HG03558 (cell line): Measurements from ENCODE around the gene PTPRM.
"Not testable (repeated sequence)": the region's sequence is repeated elsewhere in the genome, so short reads cannot be mapped to it uniquely, and the experiment has no call there.

Experiments used
- ATAC-seq: cut with Tn5 transposase; IDR thresholded peaks from one replicate; pipeline ENCODE4 v1.9.1; 2021; ENCODE audit warnings: moderate number of reproducible peaks; ENCODE audit not compliant: unreplicated experiment; ENCODE audit errors: extremely low read depth

The PTPRM gene

DNA sequence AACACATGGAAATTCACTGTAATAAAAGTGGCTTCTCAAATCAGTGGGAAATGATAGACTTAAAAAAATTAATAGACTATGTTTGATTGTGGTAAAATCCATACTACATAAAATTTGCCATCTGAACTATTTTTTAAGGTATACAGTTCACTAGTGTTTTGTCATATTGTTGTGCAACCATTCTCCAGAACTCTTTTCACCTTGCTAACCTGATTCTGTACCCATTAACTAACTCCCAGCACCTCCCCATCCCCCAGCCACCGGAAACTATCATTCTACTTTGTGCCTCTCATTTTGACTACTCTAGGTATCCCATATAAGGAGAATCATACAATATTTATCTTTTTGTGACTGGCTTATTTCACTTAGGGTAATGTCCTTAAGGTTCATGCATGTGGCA lies 153.3 kb downstream of the PTPRM start:
- ATAC-seq: no peak

DNA sequence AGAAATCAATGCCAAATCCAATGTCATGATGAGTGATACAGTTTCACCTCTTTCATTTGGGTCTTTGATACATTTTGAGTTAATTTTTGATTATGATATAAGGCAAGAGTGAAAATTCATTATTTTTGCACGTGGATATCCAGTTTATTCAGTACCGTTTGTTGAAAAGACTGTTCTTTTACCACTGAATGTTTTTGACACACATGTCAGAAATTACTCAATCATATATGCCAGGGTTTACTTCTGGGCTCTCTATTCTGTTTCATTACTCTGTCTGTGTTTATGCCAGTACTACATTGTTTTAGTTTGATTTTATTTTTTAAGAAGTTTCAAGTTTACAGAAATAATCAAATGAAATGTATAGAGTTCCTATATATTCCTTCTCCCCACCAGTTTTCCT lies 154.4 kb downstream of the PTPRM start:
- no peak for ATAC-seq

DNA sequence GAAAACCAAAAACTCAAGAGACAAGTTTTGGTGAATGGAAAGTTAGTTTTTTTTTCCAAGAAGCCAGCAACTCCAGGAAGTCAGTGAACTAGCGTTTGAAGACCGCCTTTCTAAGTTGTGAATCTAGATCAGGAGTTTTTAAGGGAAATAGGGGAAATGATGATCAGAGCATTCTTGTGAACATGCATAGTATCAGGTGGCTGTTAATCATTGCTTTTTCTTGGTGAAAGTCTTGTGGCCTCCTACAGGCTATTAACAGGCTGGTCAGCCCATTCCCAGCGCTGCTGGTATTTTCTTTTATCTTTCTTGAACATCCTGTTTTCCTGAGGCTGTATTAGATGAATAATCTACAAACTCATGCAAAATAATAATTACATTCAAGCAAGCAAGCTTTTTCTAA lies 155.8 kb downstream of the PTPRM start:
- ATAC-seq: no peak

DNA sequence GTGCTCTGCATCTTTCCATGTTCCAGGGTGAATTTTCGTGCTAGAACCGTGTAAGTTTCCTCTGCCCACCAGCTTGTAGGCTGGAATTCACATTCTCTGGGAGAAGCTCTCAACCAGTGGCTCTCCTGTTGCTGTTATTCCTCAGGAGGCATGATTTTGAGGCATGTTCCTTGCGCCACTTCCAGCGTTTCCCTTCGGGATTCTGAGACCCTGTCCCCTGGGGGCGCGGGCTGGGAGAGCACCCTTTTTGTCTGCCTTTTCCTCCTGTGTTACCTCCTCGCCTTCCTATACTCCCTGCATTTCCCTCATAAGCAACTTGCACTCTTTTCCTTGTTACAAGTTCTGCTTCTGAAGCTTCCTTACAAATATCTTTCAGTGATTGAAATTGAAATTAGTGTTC lies 156.4 kb downstream of the PTPRM start:
- no peak for ATAC-seq

DNA sequence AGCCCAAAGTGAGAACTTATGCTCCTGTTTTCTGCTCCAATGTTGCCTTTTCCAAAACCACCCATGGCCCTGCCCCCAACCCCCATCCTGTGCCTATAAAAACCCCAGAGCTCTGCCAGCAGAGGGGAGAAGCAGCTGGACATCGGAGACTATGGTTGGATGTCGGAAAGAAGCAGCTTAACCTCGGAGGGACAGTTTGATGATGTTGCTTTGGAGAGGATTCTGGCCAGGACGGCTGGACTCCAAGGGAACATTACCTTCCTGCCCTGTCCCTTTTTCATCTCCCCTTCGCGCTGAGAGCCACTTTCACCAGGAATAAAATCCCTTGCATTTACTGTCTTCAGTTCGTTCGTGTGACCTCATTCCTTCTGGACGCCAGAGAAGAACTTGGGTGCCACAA lies 158.4 kb downstream of the PTPRM start:
- ATAC-seq: no peak

DNA sequence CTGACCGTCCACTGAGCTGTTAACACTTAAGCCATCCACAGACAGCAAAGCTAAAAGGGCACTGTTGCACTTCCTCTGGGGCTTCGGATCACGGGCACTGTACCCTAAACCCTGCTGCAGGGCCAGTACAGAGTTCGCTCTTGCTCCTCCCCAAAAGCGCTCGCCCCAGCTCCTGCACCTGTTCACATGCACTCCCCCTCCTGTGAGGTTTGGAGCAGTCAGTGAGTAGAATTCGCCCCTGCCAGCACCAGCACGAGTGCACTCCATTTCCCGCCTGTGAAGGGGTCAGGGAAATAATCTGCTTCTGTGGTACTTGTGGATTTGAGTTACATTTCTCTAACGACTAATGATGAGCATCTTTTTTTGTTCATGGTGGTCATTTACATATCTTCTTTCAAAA lies 158.8 kb downstream of the PTPRM start:
- no peak for ATAC-seq

DNA sequence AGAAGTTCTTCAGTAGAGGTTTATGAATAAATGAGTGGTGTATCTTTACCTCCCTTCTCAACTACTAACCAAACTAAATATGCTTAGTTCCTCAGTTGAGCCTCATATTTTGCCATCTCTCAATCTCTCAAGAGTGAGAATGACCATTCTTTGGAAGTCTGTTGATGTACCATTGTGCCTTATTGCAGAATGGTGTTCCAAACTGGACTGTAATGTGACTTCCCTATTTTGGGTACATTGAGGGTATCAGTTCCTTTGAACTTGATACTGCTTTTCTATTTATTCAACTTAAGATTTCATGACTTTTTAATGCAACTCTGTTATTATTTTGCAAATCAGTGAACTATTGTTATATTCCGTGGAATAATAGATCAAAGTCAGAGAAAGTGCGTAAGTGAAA lies 159.4 kb downstream of the PTPRM start:
- no peak for ATAC-seq

DNA sequence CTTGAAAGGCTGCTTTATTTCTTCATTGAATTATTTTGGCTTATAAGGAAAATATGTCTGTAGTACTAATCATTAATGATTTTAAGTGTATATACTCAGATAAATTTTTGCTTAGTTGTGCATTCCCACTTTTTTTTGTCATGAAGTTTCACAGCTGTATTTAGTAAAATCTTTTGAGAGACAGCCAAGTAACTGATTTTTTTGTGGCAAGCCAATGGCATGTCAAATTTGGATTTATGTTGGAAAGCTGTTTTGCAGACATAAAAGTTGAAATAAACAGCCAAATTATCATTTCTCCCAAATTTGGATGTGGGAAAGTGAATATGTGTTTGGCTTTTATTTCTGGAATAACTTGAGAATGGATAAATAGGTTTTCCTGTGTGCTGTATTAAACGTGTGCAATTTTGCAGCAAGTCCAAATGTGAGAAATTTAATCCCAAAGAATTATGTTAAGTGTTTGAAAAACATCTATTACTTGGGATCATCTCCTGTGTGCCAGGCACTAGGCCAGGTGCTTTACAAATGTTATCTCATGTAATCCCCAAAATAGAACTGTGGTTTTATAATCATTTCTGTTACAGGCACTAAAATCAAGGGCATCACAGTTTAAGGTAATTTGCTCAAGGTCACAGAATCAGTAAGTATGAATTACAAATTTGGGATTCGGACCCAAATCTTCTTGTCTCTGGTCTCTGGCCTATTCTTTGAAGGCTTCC lies 160.4 kb downstream of the PTPRM start:
- ATAC-seq: no peak

DNA sequence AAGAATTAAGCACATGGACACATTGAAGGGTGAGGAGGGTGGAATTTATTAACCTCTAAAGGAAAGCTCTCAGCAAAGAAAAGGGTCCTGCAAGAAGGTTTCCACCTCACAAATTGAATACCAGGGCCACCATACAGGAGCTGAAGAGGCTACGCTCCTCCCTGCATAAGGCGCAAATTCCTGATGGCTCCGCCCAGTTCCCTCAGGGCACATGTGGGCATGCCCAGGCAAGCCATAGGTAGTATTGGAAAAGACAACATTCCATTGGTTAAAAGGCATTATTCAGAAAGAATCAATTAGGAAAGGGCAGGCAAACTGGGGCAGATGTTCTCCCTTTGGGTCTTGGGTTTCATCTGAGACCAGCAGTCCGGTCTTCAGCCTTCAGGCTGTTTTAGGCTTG lies 161.2 kb downstream of the PTPRM start:
- no peak for ATAC-seq

DNA sequence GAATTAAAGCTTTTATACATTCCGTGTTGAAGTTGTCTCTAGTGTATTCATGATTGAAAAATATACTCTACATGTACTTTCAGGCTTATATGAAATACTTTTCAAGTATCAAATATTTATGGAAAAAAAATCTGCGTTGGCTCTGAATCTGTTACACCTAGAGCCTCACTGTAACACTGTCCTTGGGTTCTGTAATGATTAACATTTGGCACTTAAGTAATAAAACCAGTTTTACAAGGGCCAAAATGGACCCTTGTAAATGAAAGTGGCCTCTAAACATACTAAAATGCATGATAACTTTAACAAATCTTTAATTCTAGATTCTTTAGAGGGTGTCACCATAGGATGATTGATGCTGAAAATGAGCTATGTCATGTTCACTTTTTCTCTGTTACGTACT lies 162.8 kb downstream of the PTPRM start:
- ATAC-seq: no peak

DNA sequence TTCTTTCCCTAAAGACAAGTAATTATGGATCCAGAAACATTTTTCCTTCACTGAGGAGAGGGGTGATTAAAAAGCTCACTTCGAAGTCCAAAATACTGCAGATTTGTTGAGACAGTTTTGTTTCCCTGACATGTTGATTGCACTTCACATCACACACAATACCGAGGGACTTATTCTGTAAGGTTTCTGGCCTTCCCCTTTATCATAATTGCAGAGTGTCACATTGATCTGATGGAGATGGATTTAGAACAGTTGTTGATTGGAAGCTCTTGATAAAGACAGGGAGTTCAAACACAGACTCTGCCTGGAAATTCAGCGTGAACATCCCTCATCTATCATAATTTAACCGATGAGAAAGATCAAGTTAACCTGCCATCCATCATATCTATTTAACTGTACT lies 163.6 kb downstream of the PTPRM start:
- ATAC-seq: no peak

DNA sequence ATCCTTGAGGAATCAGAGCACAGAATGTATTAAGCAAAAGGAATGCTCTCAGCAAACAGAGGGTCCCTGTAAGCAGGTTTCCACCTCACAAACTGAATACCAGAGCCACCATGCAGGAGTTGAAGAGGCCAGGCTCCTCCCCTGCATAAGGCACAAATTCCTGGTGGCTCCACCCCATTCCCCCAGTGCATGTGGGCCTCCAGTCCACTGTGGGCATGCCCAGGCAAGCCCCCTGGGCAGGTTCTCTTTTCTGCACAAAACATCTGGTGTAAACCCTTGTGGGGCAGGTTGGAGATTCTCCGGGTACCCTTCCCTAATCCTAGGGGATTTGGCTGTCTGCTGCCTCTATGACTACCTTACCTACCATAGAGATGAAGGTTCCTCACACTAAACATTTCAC lies 166.5 kb downstream of the PTPRM start:
- no peak for ATAC-seq

DNA sequence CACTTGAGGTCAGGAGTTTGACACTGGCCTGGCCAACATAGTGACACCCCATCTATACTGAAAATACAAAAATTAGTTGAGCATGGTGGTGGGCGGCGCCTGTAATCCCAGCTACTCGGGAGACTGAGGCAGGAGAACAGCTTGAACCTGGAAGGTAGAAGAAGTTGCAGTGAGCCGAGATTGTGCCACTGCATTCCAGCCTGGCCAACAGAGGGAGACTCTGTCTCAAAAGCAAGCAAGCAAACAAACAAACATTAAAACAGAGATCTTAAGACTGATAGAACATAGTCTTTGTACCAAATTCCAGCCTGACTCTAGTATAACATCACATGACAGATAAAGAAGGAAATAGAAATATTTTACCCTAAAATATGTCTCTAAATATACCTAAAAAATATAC lies 168.1 kb downstream of the PTPRM start:
- no peak for ATAC-seq

DNA sequence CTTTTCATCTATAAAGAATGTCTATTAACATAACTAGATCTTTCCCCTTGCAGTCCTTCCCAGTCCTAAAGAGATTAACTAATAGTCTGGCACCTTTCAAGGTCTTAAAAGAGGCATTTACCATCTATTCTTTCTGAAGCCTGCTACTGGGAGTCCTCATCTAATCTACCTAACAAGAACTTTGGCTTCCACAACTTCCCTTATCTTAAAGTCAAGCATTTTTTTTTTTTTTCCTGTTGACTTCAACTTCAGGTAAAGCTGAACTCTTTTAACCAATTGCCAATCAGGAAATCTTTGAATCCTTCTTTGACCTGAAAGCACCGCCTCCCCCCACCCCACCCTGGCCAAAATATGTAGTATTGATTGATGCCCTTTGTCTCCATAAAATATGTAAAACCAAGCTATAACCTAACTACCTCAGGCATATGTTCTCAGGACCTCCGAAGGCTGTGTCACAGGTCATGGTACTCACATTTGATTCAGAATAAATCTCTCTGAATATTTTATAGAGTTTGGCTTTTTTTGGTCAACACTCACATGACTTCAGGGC lies 168.6 kb downstream of the PTPRM start:
- no peak for ATAC-seq

DNA sequence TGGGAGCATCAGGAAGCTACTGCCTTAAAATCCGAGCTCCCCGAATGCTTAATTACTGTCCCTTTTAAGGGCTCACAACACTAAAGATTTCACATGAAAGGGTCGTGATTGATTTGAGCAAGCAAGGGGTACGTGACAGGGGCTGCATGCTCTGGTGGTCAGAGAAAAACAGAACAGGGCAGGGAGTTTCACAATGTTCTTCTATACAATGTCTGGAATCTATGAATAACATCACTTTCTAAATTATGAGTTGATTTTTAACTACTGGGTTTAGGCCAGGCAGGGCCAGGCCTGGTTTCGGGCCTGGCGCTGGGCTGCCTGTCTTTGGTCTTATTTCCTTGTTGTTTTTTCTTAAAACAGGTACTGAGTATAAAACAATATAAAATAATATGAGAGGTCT lies 169.4 kb downstream of the PTPRM start:
- not testable (repeated sequence) for ATAC-seq

DNA sequence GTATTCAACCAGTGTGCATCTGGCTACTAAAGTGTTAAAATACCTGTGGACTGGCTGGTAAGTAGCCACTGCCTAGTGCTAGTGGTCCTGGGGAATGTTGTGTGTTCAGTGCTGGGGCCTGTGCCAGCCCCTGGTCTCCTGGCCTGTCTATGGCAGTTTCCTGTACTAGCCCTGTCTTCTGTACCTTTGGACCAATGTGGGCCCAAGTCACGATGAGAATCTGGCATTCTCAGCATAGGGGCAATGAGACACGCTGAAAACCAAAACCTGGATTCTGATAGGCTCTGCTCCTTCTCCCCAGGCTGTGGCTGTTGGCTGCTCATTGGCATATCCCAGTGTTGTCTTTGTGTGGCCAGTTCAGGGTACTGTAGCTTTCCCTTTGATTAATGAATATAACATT lies 170.4 kb downstream of the PTPRM start:
- ATAC-seq: no peak

DNA sequence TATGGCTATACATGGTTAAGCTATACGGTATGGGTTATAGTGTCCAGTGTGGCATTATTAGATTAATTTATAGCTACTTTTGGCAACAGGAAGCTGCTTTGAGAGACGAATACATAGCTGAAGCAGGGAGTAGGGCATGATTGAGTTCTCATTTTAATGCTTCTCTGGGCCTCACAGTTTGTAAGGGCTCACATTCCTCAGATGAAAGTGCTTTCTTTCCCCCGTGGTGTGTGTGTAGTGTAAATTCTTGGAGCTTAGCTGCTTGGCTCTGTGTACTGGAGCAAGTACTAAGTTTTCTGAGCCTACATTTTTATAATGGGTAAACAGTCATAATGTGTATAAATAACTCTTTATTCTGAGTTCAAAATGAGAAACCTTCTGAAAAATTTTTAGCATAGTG lies 173.7 kb downstream of the PTPRM start:
- no peak for ATAC-seq

DNA sequence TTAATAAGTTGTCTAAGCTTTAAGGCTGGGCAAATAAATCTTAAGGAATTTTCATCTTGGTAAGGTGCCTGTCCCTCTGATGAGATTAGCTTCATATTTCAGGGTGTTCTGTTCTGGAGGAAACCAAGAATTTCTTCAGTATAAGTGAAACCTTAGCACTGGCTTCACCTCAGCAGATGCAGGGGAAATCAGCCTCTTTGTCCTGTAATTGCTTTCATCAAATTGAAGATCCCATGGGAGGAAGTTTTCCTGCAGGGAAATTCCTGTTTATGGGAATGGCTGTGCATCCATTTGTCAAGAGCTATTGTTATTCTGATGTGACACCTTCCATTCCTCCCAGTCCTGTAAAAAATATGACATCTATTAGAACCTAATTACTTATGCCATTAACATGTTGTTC lies 174.5 kb downstream of the PTPRM start:
- no peak for ATAC-seq

DNA sequence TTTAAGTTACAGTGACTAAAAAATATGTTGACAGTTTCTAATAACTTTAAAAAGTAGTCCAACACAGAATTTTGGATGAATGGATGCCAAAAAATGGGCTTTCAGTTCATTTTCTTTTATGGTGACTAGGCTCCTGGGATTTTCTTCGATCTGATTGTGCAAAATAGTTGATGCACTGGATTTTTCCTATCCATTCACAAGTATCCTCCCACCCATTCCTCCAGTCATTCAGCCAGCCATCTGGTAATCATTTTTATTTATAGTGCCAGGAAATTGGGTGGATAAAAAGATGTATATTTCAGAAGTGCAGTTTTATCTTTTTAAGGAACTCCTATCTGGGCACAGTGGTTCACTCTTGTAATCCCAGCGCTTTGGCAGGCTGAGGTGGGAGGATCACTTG lies 175.1 kb downstream of the PTPRM start:
- no peak for ATAC-seq

DNA sequence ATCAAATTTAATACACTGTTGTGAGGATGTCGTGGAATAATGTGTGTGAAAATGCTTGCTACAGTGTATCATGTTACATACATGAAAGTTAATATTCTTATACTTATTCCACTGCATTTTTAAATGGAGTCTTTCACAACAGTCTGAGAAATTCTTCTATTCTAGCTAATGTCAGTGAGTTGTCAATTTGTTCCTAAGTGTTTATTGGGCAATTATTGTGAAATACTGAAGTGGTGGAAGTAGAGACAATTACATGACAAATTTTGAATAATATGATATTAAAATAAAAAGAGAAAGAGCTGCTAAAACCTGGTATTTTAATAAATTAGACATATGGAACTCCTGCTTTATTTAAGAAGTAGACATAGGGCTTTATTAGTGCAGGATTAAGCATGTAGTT lies 176.1 kb downstream of the PTPRM start:
- ATAC-seq: no peak

DNA sequence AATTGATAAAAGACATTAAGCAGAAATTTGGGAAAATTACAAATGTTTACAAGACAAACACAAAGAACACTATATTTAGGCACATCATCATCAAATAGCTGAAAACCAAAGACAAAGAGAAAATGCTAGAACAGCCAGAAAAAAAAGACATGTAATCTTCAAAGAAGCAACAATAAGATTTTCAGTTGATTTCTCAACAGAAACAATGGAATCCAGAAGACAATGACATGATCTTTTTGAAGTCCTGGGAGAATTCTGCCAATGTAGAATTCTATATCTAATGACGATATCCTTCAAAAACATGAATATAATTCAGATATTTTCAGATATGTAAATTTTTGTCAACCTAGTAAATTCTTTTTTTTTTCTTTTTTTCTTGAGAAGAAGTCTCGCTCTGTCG lies 179.0 kb downstream of the PTPRM start:
- ATAC-seq: no peak

DNA sequence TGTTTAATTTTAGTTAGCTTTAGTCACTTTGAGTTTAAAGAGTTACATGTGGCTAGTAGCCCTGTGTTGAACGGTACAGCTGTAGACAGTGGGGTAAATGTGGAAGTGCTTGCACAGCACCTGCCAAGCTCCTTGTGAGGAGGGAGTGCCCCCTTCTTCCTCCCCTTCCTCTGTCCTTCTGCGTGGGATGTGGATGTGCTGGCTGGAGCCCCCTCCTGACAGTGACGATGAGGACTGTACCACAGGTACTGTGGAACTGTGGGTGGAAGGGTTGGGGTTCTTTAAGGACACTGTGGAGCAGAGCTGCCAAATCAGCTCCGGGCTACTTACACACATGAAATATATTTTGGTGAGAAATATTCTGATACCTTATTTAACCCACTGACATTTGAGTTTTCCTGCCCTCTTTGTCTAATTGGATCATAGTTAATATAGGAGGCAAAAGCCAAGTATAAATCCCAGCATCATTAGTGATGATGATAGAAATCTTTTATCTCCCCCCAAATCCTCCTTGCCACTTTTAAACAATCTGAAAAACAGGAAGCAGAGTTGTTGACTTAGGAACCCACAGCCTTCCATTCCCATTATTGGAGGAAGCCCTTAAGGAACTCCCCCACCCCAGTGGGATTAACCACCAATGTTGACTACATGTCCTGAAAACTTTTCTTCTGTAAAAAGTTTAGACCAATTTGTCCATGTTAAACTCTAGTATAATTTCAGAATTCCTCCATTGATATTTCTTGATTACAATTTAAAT lies 181.3 kb downstream of the PTPRM start:
- ATAC-seq: no peak
